GM21619 (cell line): ENCODE results near the gene NPY4R.
"Not testable (repeated sequence)": the region's sequence is repeated elsewhere in the genome, so short reads cannot be mapped to it uniquely, and the experiment has no call there.

ENCODE experiments used
- ATAC-seq: cut with Tn5 transposase; IDR thresholded peaks from one replicate; pipeline ENCODE4 v1.9.1; 2021; ENCODE audit not compliant: unreplicated experiment

Gene NPY4R

DNA sequence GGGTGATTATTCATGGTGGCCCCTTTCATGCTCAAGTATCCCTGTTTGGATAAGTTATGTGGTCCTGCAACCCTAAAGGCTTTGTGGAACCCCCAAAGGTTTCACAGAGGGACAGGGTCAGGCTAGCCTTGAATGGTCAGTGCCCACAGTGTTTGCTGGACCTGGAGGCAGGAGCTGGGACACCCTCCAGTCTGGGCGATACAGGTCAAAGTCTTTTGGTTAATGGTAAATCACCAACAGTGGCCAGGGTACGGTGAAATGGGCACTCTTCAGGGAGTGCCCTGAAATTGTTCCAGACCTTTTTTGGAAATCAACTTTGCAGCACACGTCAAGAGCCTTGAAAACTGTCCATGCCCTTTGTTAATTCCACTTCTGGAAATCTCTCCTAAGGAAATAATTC, 8.7 kb downstream of the NPY4R start:
- ATAC-seq: not testable (repeated sequence)

GRCh38 chr10:46455992-46456391, 9.8 kb downstream of the NPY4R start:
- ATAC-seq: not testable (repeated sequence)

DNA sequence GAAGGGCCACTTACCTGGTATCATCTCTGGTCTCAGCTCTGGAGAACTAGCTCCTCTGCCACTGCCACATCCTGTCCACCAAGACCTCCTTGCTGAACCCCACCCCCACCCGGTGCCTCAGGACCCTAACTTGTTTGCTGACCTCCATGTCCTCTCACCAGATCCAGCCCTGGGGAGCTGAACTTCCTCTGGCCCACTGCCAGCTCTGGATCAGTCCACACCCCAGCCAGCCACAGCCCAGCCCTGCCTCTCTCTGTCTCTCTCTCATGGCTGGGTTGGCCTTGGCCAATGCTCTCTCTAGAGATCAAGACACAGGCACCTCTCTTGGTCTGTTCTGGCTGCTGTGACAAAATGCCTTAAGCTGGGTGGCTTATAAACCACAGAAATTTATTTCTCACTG, 14.4 kb downstream of the NPY4R start:
- not testable (repeated sequence) for ATAC-seq

DNA sequence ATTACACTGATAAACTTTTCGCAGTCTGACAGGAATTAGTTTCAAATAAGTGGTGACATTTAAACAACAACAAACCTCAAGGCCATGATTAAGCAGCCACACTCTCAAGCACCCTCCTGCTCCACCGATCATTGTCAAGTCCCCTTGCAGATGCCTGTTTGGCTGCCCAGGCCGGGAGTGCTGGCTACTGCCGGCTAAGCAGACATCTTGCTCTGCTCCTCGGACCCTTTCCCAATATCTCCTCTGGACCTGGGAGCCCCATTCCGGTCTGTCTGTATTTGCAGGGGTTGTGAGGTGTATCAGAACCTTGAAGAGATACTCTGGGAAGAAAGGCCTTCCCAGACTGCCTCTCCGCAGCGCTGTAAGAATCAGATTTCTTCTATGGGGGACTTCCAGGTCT, 14.9 kb downstream of the NPY4R start:
- ATAC-seq: not testable (repeated sequence)

DNA sequence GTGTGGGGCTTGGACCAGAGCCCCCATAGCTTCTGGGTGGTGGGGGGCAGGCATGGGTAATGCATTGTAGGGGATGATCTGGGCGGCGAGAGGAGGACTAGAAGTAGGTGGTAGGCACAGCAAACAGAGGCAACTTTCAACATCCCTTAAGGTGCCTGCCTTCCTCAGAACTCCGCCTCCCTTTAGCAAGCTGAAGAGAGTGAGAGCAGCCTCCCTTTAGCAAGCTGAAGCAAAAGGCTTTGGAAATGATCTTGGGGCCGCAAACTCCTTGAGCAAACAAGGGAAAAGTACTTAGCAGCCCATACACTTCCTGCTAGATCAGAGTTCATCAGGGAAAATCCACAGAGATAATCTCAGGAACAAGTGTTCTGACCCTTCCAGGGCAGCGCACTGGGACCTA, 18.3 kb downstream of the NPY4R start:
- ATAC-seq: not testable (repeated sequence)

- ATAC-seq: peak; percentile 69
Observed at GRCh38 chr10:46445389-46446122, 20.2 kb downstream of the NPY4R start.

GRCh38 chr10:46443422-46443821, 22.3 kb downstream of the NPY4R start:
- ATAC-seq: not testable (repeated sequence)

DNA sequence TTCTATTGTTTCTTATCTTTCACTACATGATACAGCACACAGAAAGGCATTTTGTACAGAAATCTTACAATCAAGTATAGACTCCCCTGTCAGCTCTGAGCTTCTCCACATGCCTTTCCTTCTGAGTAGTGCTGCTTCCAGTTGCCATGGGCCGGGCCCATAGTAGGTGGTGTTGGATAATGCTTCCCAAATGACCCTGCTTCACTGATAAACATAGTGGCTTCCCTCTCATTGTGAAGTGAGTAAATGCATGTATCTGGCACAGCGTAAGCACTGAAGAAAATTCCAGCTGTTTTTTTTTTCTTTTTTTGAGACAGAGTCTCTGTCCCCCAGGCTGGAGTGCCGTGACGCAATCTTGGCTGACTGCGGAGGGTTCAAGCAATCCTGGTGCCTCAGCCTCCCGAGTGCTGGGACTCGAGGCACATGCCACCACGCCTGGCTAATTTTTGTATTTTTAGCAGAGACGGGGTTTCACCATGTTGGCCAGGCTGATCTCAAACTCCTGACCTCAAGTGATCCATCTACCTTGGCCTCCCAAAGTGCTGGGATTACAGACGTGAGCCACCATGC, 23.0 kb downstream of the NPY4R start:
- ATAC-seq: not testable (repeated sequence)

GRCh38 chr10:46441837-46442278, 23.9 kb downstream of the NPY4R start:
- not testable (repeated sequence) for ATAC-seq

GRCh38 chr10:46440942-46441341, 24.8 kb downstream of the NPY4R start:
- not testable (repeated sequence) for ATAC-seq

- not testable (repeated sequence) for ATAC-seq
Observed at GRCh38 chr10:46423550-46423949, 42.2 kb downstream of the NPY4R start.

- not testable (repeated sequence) for ATAC-seq
Observed at GRCh38 chr10:46419570-46420379, 46.0 kb downstream of the NPY4R start.

GRCh38 chr10:46418283-46418682, 47.5 kb downstream of the NPY4R start:
- not testable (repeated sequence) for ATAC-seq

DNA sequence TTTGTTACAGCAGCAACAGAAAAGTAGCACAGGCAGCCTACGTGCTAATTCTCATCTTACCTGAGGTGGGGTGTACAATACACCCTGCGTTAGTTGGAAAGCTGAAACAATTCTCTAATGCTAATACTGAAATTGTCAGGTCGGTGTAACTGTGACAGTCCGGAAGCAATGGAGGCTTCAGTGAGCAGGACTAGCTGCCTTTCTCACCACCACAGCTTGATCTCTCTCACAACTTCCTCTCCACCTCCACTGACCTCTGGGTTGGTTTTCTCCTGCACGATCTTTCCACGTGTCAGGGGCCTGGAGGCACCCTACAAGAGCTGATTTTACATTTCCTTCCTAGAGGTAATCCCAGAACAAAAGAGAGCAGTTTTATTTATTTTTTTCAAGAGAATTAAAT, 50.5 kb downstream of the NPY4R start:
- peak; percentile 67 for ATAC-seq

GRCh38 chr10:46412665-46413064, 53.1 kb downstream of the NPY4R start:
- ATAC-seq: not testable (repeated sequence)

DNA sequence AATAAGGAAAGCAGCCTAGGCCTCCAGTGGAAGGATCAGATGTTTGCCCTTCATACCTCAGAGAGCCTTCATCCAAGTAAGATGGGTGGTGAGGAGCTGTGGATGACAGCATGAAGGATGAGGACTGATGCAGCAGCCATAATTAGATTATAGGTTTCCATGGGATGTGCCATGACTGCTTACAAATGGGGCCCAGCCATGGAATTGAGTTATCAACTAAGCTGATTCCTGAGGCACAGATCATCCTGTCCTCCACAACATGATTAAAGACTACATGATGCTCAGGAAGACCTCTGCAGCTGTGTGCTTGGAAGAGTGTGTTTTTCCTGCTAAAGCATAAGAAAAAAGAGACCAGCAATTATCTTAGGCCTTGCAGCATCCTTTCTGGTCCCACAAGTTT, 54.6 kb downstream of the NPY4R start:
- not testable (repeated sequence) for ATAC-seq
